Measurements from ENCODE around the gene S100A1.

The S100A1 gene

DNA sequence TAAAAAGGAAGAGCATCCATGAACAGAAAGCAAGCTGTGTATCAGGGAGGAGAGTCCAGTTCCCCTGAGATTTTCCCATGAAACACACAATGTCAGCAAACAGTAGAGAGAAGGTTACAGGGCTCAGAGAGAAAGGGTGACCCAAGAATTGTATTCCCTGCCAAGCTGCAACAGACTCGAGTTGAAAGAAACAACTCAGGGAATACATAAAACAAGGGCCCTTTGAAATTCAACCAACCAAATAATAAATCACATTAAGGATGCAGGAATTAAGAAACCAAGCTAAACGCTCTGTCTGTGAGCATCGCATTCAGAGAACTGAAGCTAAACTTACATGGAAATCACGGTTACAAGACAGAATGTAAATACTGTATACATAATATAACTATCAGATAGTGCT lies 35.5 kb upstream of the S100A1 start:
- TF ChIP-seq PAX5 (IDR thresholded peaks at IDR 0.05; ENCODE audit: insufficient read depth, low read length, severe bottlenecking) (no peak), POU2F2 (IDR thresholded peaks at IDR 0.05; ENCODE audit: low read depth, low read length) (no peak), POLR2AphosphoS5 (IDR thresholded peaks at IDR 0.05; ENCODE audit: low read depth, low read length) (no peak), TAF1 (IDR thresholded peaks at IDR 0.05; ENCODE audit: low read depth, low read length) (no peak), POLR2A (IDR thresholded peaks at IDR 0.05; ENCODE audit: low read depth, low read length) (no peak), SPI1 (IDR thresholded peaks at IDR 0.05; ENCODE audit: low read depth, low read length) (no peak)
- no peak for FAIRE-seq

DNA sequence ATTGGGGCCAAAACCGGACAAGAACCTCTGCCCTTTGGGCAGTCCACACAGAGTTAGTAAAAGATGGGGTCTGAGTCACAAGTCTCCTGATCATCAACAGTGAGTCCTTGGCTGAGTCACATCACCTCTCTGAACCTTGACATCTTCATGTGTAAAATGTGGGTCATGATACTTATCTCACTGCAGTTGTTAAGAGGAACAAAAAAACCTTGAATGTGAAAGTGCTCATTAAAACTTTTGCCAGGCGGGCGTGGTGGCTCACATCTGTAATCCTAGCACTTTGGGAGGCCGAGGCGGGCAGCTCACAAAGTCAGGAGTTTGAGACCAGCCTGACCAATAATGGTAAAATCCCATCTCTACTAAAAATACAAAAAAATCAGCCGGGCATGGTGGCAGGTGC lies 31.0 kb upstream of the S100A1 start:
- no peak for TF ChIP-seq SPI1 (IDR thresholded peaks at IDR 0.05; ENCODE audit: low read depth, low read length)
- TF ChIP-seq POU2F2 (IDR thresholded peaks at IDR 0.05; ENCODE audit: low read depth, low read length): no peak
- TF ChIP-seq TAF1 (IDR thresholded peaks at IDR 0.05; ENCODE audit: low read depth, low read length): no peak
- TF ChIP-seq PAX5 (IDR thresholded peaks at IDR 0.05; ENCODE audit: insufficient read depth, low read length, severe bottlenecking): no peak
- no peak for TF ChIP-seq POLR2A (IDR thresholded peaks at IDR 0.05; ENCODE audit: low read depth, low read length)
- no peak for TF ChIP-seq POLR2AphosphoS5 (IDR thresholded peaks at IDR 0.05; ENCODE audit: low read depth, low read length)
- FAIRE-seq: no peak
- DNase-seq (ENCODE audit: insufficient read length, low spot score): no peak

More for the DNA sequence above, 35.5 kb upstream of the S100A1 start:
- DNase-seq (ENCODE audit: insufficient read length, low spot score): no peak

DNA sequence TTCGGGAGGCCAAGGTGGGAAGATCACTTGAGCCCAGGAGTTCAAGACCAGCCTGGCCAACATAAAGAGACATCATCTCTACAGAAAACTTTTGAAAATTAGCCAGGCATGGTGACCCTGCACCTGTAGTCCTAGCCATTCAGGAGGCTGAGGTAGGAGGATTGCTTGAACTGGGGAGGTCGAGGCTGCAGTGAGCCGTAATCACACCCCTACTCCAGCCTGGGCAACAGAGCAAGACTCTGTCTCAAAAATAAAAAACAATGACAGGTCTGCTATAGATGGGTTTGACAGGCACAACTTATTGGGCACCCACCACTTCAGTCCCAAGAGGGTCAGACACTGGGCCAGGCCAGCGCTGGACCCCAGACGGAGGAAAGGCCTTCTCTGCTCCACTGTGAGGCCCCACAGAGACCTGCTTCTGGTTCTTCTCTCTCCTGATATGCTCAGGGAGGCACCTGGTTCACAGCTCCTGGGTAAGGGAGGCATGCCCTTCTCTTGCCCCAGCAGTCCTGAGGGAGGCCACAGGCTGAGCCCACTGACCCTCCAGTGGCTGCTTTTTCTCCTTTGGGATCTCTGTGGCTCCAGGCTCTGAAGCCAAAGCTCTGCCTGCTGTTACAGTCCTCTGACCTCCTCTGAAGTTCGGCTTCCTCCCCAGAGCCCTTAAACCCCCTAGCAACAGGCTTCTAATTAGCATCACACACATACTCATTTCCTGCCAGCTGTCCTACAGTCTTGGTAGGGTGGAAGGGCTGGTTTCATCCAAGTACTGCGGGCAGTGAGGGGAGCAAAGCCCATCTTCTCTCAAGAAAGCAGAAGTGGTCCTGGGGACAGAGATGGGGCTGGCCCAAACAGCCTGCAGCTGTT lies 29.7 kb upstream of the S100A1 start:
- FAIRE-seq (peak; percentile 90), DNase-seq (ENCODE audit: insufficient read length, low spot score) (peak; percentile 69)
- TF ChIP-seq SPI1 (IDR thresholded peaks at IDR 0.05; ENCODE audit: low read depth, low read length) (peak; percentile 98), POLR2A (IDR thresholded peaks at IDR 0.05; ENCODE audit: low read depth, low read length) (peak; percentile 58; the same call in 1 of the 2 replicates), POU2F2 (IDR thresholded peaks at IDR 0.05; ENCODE audit: low read depth, low read length) (no peak; the same call in 1 of the 2 replicates)

DNA sequence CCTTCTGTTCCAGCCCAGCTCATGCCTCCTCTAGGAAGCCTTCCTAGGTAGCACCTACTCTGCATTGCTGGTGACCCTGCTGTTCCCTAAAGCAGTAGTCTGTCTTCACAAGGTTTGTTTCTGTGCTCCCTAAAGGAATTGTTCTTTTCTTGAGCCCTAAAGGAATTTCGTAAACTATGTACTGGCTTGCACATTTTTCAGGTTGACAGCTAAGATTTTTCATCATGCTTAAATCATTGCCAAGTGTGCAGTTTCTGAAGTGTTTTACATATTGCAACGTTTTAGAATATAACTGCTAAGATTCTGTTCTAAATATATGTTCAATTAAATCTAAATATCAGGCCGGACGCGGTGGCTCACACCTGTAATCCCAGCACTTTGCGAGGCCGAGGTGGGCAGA lies 28.4 kb upstream of the S100A1 start:
- FAIRE-seq (no peak), DNase-seq (ENCODE audit: insufficient read length, low spot score) (no peak)
- TF ChIP-seq POLR2A (IDR thresholded peaks at IDR 0.05; ENCODE audit: low read depth, low read length) (no peak), TAF1 (IDR thresholded peaks at IDR 0.05; ENCODE audit: low read depth, low read length) (no peak), POU2F2 (IDR thresholded peaks at IDR 0.05; ENCODE audit: low read depth, low read length) (no peak), POLR2AphosphoS5 (IDR thresholded peaks at IDR 0.05; ENCODE audit: low read depth, low read length) (no peak), SPI1 (IDR thresholded peaks at IDR 0.05; ENCODE audit: low read depth, low read length) (no peak), PAX5 (IDR thresholded peaks at IDR 0.05; ENCODE audit: insufficient read depth, low read length, severe bottlenecking) (no peak)

DNA sequence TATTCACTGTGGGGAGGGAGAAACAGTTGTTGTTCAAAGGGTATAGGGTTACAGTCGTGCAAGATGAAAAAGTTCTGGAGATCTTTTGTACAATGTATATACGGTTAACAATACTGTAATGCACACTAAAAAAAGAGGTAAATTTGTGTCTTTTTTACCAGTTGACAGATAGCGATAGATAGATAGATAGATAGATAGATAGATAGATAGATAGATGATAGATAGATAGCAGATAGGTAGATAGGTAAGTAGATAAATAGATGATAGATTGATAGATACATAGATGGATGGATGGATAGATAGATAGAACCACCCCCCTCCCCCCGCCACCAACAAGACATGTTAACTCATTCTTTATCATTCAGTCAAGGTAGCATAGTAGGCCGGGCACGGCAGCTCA lies 25.5 kb upstream of the S100A1 start:
- TF ChIP-seq POU2F2 (IDR thresholded peaks at IDR 0.05; ENCODE audit: low read depth, low read length): no peak
- TF ChIP-seq PAX5 (IDR thresholded peaks at IDR 0.05; ENCODE audit: insufficient read depth, low read length, severe bottlenecking): no peak
- TF ChIP-seq POLR2AphosphoS5 (IDR thresholded peaks at IDR 0.05; ENCODE audit: low read depth, low read length): no peak
- TF ChIP-seq SPI1 (IDR thresholded peaks at IDR 0.05; ENCODE audit: low read depth, low read length): no peak
- no peak for TF ChIP-seq TAF1 (IDR thresholded peaks at IDR 0.05; ENCODE audit: low read depth, low read length)
- TF ChIP-seq POLR2A (IDR thresholded peaks at IDR 0.05; ENCODE audit: low read depth, low read length): no peak
- DNase-seq (ENCODE audit: insufficient read length, low spot score) (no peak), FAIRE-seq (no peak)

DNA sequence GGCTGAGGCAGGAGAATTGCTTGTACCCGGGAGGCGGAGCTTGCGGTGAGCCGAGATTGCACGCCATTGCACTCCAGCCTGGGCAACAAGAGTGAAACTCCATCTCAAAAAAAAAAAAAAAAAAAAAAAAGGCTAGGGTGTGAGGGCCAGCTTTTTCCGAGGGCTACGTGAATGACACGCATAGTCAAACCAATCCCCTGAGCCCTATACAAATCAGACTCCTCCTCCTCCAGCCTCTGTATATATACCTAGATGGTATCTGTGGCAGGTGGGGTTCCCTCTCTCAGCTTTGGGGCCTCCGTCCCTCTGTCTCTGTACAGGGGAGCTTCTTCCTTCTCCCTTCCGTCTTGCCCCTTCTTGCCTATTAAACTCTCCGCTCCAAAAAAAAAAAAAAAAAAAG lies 22.0 kb upstream of the S100A1 start:
- TF ChIP-seq TAF1 (IDR thresholded peaks at IDR 0.05; ENCODE audit: low read depth, low read length) (no peak), PAX5 (IDR thresholded peaks at IDR 0.05; ENCODE audit: insufficient read depth, low read length, severe bottlenecking) (no peak), POLR2A (IDR thresholded peaks at IDR 0.05; ENCODE audit: low read depth, low read length) (no peak), SPI1 (IDR thresholded peaks at IDR 0.05; ENCODE audit: low read depth, low read length) (no peak), POLR2AphosphoS5 (IDR thresholded peaks at IDR 0.05; ENCODE audit: low read depth, low read length) (no peak), POU2F2 (IDR thresholded peaks at IDR 0.05; ENCODE audit: low read depth, low read length) (no peak)
- FAIRE-seq: no peak
- DNase-seq (ENCODE audit: insufficient read length, low spot score): no peak

DNA sequence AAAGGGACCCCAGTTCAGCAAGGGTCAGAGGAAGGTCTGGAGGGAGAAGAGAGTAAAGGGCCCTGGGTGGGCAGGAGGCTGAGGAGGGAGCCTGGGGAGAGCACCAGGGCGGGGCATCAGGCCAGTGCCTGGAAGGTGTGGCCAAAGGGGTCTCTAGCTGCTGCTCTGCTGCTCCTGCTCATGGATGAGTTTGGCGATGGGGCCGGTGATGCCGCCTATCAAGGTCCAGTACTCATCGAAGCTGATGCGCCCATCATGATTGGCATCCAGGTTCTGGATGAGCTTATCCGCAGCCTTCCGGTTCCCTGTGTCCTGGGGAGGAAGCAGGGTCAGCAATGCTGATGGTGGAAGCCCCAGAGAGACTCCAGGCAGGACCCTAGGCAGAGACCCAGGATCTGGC lies 20.9 kb upstream of the S100A1 start:
- no peak for DNase-seq (ENCODE audit: insufficient read length, low spot score)
- TF ChIP-seq POU2F2 (IDR thresholded peaks at IDR 0.05; ENCODE audit: low read depth, low read length) (no peak), POLR2AphosphoS5 (IDR thresholded peaks at IDR 0.05; ENCODE audit: low read depth, low read length) (no peak), PAX5 (IDR thresholded peaks at IDR 0.05; ENCODE audit: insufficient read depth, low read length, severe bottlenecking) (no peak), SPI1 (IDR thresholded peaks at IDR 0.05; ENCODE audit: low read depth, low read length) (no peak), POLR2A (IDR thresholded peaks at IDR 0.05; ENCODE audit: low read depth, low read length) (no peak)
- FAIRE-seq: no peak

DNA sequence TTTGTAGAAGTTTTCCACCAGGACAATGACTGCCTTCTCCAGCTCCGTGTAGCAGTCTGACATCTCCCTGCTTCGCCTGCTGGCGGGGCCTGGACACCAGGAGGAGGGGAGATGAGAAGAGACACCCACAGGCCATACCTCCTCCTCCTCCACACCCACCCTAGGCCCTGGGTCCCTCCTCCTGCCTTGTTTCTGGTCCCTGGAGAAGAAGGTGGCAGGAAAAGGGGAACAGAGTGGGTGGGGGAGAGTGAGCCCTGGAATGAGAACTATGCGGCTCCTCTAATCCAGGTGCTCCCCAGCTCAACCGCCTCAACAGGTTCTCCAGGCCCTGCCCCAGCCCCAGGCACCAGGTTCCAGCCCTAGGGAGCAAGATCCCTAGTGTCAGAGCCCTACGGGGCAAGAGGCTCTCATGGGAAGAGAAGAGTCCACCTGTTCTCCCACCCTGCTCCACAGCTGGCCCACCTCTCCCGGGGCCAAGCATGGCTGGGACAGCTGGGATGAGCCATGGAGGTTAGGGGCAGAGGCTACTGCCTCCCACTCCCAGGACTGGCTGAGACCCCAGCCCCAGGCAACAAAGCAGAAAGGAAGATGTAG lies 20.0 kb upstream of the S100A1 start:
- DNase-seq (ENCODE audit: insufficient read length, low spot score) (no peak), FAIRE-seq (no peak)

DNA sequence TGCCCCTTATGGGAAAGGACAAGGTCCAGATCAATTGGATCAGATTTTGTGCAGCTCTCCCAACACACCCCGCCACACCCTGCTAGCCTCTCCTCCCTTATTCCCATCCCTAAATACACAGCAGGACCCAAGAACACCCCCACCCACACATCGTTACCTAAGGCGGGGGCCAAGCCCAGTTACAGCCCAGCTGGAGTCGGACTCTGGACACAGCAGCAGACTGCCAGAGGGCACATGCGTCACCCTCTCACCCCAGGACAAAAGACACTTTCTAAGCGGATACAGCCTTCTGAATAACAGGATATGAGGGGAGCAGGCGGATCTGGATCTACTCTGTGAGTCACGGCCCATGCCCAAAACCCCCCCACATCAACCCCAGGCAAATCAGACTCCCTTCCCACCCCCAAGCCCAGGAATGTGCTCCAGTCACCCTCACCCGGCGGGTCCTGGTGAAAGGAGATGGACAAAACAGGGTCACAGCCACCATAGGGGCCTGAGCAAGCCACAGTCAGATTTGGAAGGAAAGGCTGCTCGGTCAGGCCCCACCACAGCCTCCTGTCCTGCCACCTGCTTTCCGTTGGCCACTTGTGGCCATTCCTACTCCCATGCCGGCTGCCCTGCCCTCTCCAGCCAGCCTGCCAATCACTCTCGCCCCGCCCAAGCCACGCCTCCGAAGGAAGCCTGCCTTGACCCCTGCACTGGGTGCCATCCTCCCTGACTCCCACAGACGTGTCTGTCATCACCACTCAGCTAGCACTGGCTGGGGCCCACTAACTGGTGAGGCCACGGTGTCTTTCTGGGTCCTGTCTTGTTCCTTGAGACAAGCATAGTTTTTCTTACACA lies 19.3 kb upstream of the S100A1 start:
- no peak for TF ChIP-seq POLR2A (IDR thresholded peaks at IDR 0.05; ENCODE audit: low read depth, low read length)
- TF ChIP-seq TAF1 (IDR thresholded peaks at IDR 0.05; ENCODE audit: low read depth, low read length): no peak
- no peak for TF ChIP-seq POLR2AphosphoS5 (IDR thresholded peaks at IDR 0.05; ENCODE audit: low read depth, low read length)
- TF ChIP-seq SPI1 (IDR thresholded peaks at IDR 0.05; ENCODE audit: low read depth, low read length): no peak
- TF ChIP-seq POU2F2 (IDR thresholded peaks at IDR 0.05; ENCODE audit: low read depth, low read length): no peak
- no peak for TF ChIP-seq PAX5 (IDR thresholded peaks at IDR 0.05; ENCODE audit: insufficient read depth, low read length, severe bottlenecking)
- FAIRE-seq: no peak
- DNase-seq (ENCODE audit: insufficient read length, low spot score): no peak

More for the DNA sequence above, 20.0 kb upstream of the S100A1 start:
- TF ChIP-seq SPI1 (IDR thresholded peaks at IDR 0.05; ENCODE audit: low read depth, low read length): no peak
